ENCODE data around the gene LIPN. TPM values are rescaled to one million over a fixed set of nuclear protein-coding genes. Genes with fewer than 3 reads are reported as not detected.

The LIPN gene
- total and polyA plus RNA-seq, 5 donors from 2014 or later = 0.39 to 0.67 (median 0.48) TPM

Other genes with a start within 250 kb of the LIPN start
- gene RNLS, start 176.7 kb upstream of the LIPN start, total RNA-seq = 1.6 TPM
- 1 to 10 TPM; 3.9 to 5.6 (median 4.7) TPM for gene RNLS, start 176.7 kb upstream of the LIPN start, polyA plus RNA-seq
- gene LIPJ, start 173.3 kb upstream of the LIPN start, total RNA-seq = not detected
- not detected for gene LIPJ, start 173.3 kb upstream of the LIPN start, polyA plus RNA-seq
- gene LIPF, start 95.6 kb upstream of the LIPN start, total RNA-seq = not detected
- not detected for gene LIPF, start 95.6 kb upstream of the LIPN start, polyA plus RNA-seq
- not detected for gene LIPK, start 53.8 kb upstream of the LIPN start, total RNA-seq
- not detected for gene LIPK, start 53.8 kb upstream of the LIPN start, polyA plus RNA-seq
- not detected for gene LIPM, start 42.7 kb downstream of the LIPN start, total RNA-seq
- gene LIPM, start 42.7 kb downstream of the LIPN start, polyA plus RNA-seq = not detected
- not detected for gene ANKRD22, start 91.8 kb downstream of the LIPN start, total RNA-seq
- gene ANKRD22, start 91.8 kb downstream of the LIPN start, polyA plus RNA-seq = under 1 TPM; 0.10 to 0.20 (median 0.18) TPM
- gene STAMBPL1, start 120.2 kb downstream of the LIPN start, total RNA-seq = 40.5 TPM
- gene STAMBPL1, start 120.2 kb downstream of the LIPN start, polyA plus RNA-seq = 10 to 100 TPM; 12.2 to 15.3 (median 13.9) TPM
- gene ACTA2, start 192.8 kb downstream of the LIPN start, total RNA-seq = 26.2 TPM
- gene ACTA2, start 192.8 kb downstream of the LIPN start, polyA plus RNA-seq = 10 to 100 TPM; 37.0 to 65.9 (median 55.9) TPM
- gene FAS, start 230.8 kb downstream of the LIPN start, total RNA-seq = 169 TPM
- 100 to 1,000 TPM in 3 of 4 donors, 10 to 100 TPM in 1; 84.3 to 141 (median 113) TPM for gene FAS, start 230.8 kb downstream of the LIPN start, polyA plus RNA-seq

Measured in CD4-positive, CD25-positive, alpha-beta regulatory T cell (primary cell).